Fibroblast of lung (primary cell): ENCODE results near the gene TECPR2.

Experiments used
- CTCF ChIP-seq, 2 donors: IDR thresholded peaks in 1 of 2; conservative IDR thresholded peaks in 1 of 2; 1 replicate in 1 of 2; 2 replicates in 1 of 2; pipeline ENCODE4 v1.5.1; 2011 to 2012; ENCODE audit warnings: low read length in 2 of 2, control low read depth in 1 of 2, inconsistent platforms in 1 of 2, low read depth in 1 of 2, mild to moderate bottlenecking in 1 of 2
- EZH2 ChIP-seq: IDR thresholded peaks from 2 replicates; pipeline ENCODE4 v1.5.1; 2012; ENCODE audit warnings: low read length, control low read depth, mild to moderate bottlenecking; ENCODE audit errors: missing control alignments

- TF ChIP-seq CTCF (conservative IDR thresholded peaks at IDR 0.05 in 1 of 2, IDR thresholded peaks at IDR 0.05 in 1 of 2; ENCODE audit: low read depth in 1 of 2, low read length in 2 of 2) (no peak), EZH2 (no peak)
Observed at GRCh38 chr14:102345232-102345631, 17.5 kb upstream of the TECPR2 start.
